ENCODE data around the gene PRR35. TPM values are rescaled to one million over a fixed set of nuclear protein-coding genes. Genes with fewer than 3 reads are reported as not detected.
A peak's percentile ranks its signal among the peaks of the same experiment; 100 is the strongest.

PRR35 gene
- total and polyA plus RNA-seq, 4 donors = not detected

GRCh38 chr16:589658-590187 lies 29.5 kb downstream of the PRR35 start, which contains the start of gene RAB40C:
Gene RAB40C (plus strand): TSS chr16:590066. CDS start chr16:590292, 226 bp downstream.
- under 1% methylated on average over 67 of the region's 67 CpGs for WGBS
- peaks cover 23 to 75% (median 65%) of the 10 kb centered on the region in 4 donors for H3K4me1 ChIP-seq (ENCODE audit: control insufficient read depth in 4 of 4, insufficient read depth in 4 of 4, low read length in 3 of 4)
- peak within 1 kb of the TSS; percentile 89 to 92 (median 92) for H3K4me3 ChIP-seq (ENCODE audit: low read depth in 1 of 3, low read length in 3 of 3)
- peak; percentile 82 for TF ChIP-seq SP1 (IDR thresholded peaks at IDR 0.05)
- peak in 1 of 2 donors; percentile 78 for TF ChIP-seq RXRA (IDR thresholded peaks at IDR 0.05)
- TF ChIP-seq RAD21 (IDR thresholded peaks at IDR 0.05) = no peak
- TF ChIP-seq CTCF (IDR thresholded peaks at IDR 0.05; ENCODE audit: low read depth, low read length, missing input control) = peak; percentile 19
- peak; percentile 53 for TF ChIP-seq YY1 (IDR thresholded peaks at IDR 0.05)
- no peaks in the 10 kb centered on the region for H3K36me3 ChIP-seq (ENCODE audit: control insufficient read depth in 4 of 4, insufficient read depth in 3 of 4, low read depth in 1 of 4, low read length in 3 of 4)
- H3K27ac ChIP-seq (ENCODE audit: low read depth in 1 of 2, low read length in 2 of 2) = peak within 1 kb of the TSS; percentile 94 to 97
- DNase-seq (ENCODE audit: low spot score) = peak; percentile 99
- no peaks in the 10 kb centered on the region for H3K27me3 ChIP-seq (ENCODE audit: control insufficient read depth in 4 of 4, insufficient read depth in 4 of 4, low read length in 3 of 4)
- no peaks in the 10 kb centered on the region for H3K9me3 ChIP-seq (ENCODE audit: control insufficient read depth in 4 of 4, low read length in 3 of 4)
- H3K9ac ChIP-seq (ENCODE audit: low read depth in 1 of 2, low read length in 2 of 2) = peak within 1 kb of the TSS; percentile 52 to 97

- Histone ChIP-seq H3K9ac (ENCODE audit: low read depth in 1 of 2, low read length in 2 of 2) (peak overlapping the region; percentile 50 to 52), H3K36me3 (ENCODE audit: control insufficient read depth in 4 of 4, insufficient read depth in 3 of 4, low read depth in 1 of 4, low read length in 3 of 4) (no peaks in the 10 kb centered on the region), H3K4me1 (ENCODE audit: control insufficient read depth in 4 of 4, insufficient read depth in 4 of 4, low read length in 3 of 4) (peaks cover 26 to 79% (median 70%) of the 10 kb centered on the region in 4 donors), H3K27me3 (ENCODE audit: control insufficient read depth in 4 of 4, insufficient read depth in 4 of 4, low read length in 3 of 4) (no peaks in the 10 kb centered on the region), H3K9me3 (ENCODE audit: control insufficient read depth in 4 of 4, low read length in 3 of 4) (no peaks in the 10 kb centered on the region), H3K4me3 (ENCODE audit: low read depth in 1 of 3, low read length in 3 of 3) (peak overlapping the region; percentile 57 to 81 (median 81)), H3K27ac (ENCODE audit: low read depth in 1 of 2, low read length in 2 of 2) (peak overlapping the region; percentile 89 to 90)
- no peak for TF ChIP-seq FOXA1 (IDR thresholded peaks at IDR 0.05)
- TF ChIP-seq HNF4G (IDR thresholded peaks at IDR 0.05) = no peak
- TF ChIP-seq FOXA2 (IDR thresholded peaks at IDR 0.05) = no peak
- no peak for TF ChIP-seq YY1 (IDR thresholded peaks at IDR 0.05)
- no peak for TF ChIP-seq JUND (IDR thresholded peaks at IDR 0.05)
- no peak for TF ChIP-seq NR2F2 (IDR thresholded peaks at IDR 0.05)
- no peak for TF ChIP-seq HNF4A (conservative IDR thresholded peaks at IDR 0.05)
- TF ChIP-seq REST (IDR thresholded peaks at IDR 0.05) = no peak
- no peak for TF ChIP-seq ZBTB33 (IDR thresholded peaks at IDR 0.05)
- TF ChIP-seq TAF1 (conservative IDR thresholded peaks at IDR 0.05) = no peak
- no peak for TF ChIP-seq EGR1 (IDR thresholded peaks at IDR 0.05; ENCODE audit: low read depth in 2 of 2)
- TF ChIP-seq MAX (IDR thresholded peaks at IDR 0.05) = no peak
- TF ChIP-seq CTCF (IDR thresholded peaks at IDR 0.05; ENCODE audit: low read depth, low read length, missing input control) = no peak
- TF ChIP-seq RAD21 (IDR thresholded peaks at IDR 0.05) = no peak
- DNase-seq (ENCODE audit: low spot score) = no peak
- under 1% methylated on average over 71 of the region's 71 CpGs for whole genome bisulfite sequencing
Measured at GRCh38 chr16:590188-590814, 30.1 kb downstream of the PRR35 start.
